Ishikawa (cell line): Measurements from ENCODE around the gene NEK1.

Experiments used
- CEBPB ChIP-seq: IDR thresholded peaks from 2 replicates; pipeline ENCODE4 v1.6.1; 2012
- EP300 ChIP-seq: IDR thresholded peaks from 2 replicates; pipeline ENCODE4 v1.6.1; 2012; ENCODE audit warnings: borderline replicate concordance
- FOXM1 ChIP-seq: IDR thresholded peaks from 2 replicates; pipeline ENCODE4 v1.6.1; 2012; ENCODE audit warnings: low read depth, borderline replicate concordance
- NFIC ChIP-seq: IDR thresholded peaks from 2 replicates; pipeline ENCODE4 v1.6.1; 2012
- TAF1 ChIP-seq: IDR thresholded peaks from 2 replicates; pipeline ENCODE4 v1.6.1; 2012; ENCODE audit warnings: low read depth, mild to moderate bottlenecking
- TEAD4 ChIP-seq: IDR thresholded peaks from 2 replicates; pipeline ENCODE4 v1.6.1; 2012
- YY1 ChIP-seq: IDR thresholded peaks from 2 replicates; pipeline ENCODE4 v1.6.1; 2012; ENCODE audit warnings: low read depth
- TF ChIP-seq, protein P1 (sequence below): IDR thresholded peaks from 2 replicates; pipeline ENCODE4 v1.6.1; 2012; ENCODE audit warnings: low read depth, mild to moderate bottlenecking

DNA sequence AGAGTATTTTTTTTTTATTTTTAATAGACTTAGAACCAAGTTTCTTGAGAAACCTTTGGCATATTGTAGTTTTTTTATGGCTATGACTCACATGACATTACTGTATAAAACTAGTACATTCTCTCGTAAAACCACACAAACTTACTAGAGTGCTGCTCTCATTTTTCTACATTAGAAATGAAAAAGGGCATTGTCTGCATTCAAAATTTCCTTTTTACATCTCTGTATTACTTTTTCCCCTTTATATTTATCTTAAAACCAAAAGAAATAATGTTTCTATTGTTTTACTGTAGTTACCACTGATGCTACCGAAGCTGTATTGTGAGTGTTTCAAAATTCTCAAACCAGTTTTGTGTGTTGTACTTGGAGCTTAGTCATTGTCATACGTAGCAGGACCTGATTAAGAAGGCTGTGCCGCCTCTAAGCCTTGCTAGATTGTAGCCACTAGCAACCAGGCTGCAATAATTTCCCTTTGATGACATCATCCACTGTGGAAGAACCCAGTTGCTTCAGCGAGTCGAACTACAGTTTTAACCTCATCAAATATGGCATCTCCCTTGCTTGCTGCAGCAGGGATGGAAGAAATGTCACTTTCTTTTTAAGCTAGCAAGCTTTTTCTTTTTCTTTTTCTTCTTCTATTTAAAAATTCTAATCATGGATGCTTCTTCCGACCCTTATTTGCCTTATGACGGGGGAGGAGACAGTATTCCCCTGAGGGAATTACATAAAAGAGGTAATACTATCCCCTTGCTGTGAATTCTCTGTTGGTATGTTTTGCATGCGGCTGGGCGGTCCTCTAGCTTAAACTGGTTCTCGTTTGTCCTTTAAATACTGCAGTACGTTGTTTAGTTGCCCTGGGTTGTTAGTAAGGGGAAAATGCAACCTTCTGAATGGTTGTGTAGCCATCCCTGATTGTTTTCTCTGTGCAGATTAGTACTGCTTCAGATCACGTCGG, 47.6 kb upstream of the NEK1 start:
- TF ChIP-seq TAF1 (no peak), TEAD4 (0 out of 2 replicates have a peak, but pooled peaks have one; percentile 42), EP300 (peak; percentile 44; the same call in 1 of the 2 replicates), YY1 (peak; percentile 79), NFIC (no peak), FOXM1 (peak; percentile 68), CEBPB (peak; percentile 72; the same call in 1 of the 2 replicates)
- TF ChIP-seq, protein P1, sequence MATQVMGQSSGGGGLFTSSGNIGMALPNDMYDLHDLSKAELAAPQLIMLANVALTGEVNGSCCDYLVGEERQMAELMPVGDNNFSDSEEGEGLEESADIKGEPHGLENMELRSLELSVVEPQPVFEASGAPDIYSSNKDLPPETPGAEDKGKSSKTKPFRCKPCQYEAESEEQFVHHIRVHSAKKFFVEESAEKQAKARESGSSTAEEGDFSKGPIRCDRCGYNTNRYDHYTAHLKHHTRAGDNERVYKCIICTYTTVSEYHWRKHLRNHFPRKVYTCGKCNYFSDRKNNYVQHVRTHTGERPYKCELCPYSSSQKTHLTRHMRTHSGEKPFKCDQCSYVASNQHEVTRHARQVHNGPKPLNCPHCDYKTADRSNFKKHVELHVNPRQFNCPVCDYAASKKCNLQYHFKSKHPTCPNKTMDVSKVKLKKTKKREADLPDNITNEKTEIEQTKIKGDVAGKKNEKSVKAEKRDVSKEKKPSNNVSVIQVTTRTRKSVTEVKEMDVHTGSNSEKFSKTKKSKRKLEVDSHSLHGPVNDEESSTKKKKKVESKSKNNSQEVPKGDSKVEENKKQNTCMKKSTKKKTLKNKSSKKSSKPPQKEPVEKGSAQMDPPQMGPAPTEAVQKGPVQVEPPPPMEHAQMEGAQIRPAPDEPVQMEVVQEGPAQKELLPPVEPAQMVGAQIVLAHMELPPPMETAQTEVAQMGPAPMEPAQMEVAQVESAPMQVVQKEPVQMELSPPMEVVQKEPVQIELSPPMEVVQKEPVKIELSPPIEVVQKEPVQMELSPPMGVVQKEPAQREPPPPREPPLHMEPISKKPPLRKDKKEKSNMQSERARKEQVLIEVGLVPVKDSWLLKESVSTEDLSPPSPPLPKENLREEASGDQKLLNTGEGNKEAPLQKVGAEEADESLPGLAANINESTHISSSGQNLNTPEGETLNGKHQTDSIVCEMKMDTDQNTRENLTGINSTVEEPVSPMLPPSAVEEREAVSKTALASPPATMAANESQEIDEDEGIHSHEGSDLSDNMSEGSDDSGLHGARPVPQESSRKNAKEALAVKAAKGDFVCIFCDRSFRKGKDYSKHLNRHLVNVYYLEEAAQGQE, result no peak
